LHCN-M2 (cell line): ENCODE measurements around the gene PIGB. TPM values are rescaled to one million over a fixed set of nuclear protein-coding genes. Genes with fewer than 3 reads are reported as not detected.
"Not testable (repeated sequence)": the region's sequence is repeated elsewhere in the genome, so short reads cannot be mapped to it uniquely, and the experiment has no call there.

ENCODE experiments used
- DNase-seq: peaks from one replicate; pipeline ENCODE4 v3.0.0-alpha.2; 2012; ENCODE audit warnings: low read depth
- polyA plus RNA-seq: library from polyadenylated mRNA; unstranded; fragments of >200 nt; gene quantifications from one replicate; pipeline ENCODE4 v1.2.1, GENCODE V29; 2012; ENCODE audit warnings: missing spikeins
- total RNA-seq: library from RNA; depleted of rRNA; stranded (reverse); fragments of >200 nt; gene quantifications from 2 replicates; pipeline ENCODE4 v1.2.3, GENCODE V29; 2014; rRNA removed

PIGB gene
- total RNA-seq: 12.9 and 19.7 TPM in 2 replicates
- 7.7 TPM for polyA plus RNA-seq

DNA sequence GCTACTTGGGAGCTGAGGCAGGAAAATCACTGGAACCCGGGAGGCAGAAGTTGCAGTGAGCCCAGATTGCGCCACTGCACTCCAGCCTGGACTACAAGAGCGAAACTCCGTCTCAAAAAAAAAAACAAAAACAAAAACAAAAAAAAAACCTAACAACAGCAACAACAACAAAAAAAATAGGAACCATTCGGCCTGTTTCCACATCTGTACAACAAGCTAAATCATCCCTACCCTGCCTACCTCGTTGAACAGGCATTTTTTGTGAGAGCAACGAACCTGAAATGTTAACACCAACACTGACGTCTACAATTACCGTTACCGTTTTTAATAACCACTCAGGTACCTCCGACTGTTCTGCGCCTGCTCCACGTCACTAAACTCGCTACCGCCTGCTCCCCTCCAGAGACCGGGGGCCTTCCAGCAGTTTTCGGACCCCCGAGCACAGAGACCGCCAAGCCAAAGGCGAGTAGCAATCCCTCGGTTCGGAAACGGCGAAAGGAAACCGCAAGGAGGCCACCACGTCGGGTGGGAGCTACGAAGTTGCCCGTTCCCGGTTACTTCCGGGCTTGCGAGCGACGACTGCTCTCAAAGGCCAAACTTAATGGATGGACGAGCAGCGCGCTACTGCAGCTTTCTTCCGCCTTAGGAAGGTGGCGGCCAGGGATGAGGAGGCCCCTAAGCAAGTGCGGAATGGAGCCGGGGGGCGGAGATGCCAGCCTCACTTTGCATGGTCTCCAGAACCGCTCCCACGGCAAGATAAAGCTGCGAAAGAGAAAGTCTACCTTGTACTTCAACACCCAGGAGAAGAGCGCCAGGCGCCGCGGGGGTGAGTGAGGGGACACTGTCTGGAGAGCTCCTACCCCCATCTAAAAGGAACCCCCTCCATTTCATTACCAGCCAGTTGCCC is at the start of gene PIGB, which contains the start of gene PIGBOS1:
PIGB (plus strand) TSS at position 635 of the 907 bp plus-strand sequence; CDS start at position 664, 29 bp downstream.
PIGBOS1 (minus strand) TSS at position 536 of the 907 bp plus-strand sequence. CDS start 1,331 bp downstream, outside the sequence.
- DNase-seq: peak; percentile 87

DNA sequence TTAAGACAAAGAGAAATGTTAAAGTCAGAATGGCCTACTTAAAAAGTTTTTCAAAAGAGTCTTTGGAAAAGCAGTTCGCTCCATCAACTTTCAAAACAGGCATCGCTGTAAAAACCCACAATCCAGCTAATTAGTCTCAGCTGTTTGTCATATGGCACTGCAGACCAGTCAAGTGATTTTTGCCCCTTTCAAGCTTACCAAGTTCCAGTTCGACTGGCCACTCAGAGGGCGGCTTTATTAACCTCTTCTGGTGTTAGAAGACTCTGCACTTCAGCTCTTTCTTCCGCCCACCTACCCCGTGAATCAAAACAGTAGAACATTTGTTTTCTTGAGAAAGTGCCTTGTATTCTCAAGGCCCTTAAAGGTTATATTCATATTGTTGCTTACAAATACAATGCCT is 48.7 kb upstream of the PIGB start:
- no peak for DNase-seq

DNA sequence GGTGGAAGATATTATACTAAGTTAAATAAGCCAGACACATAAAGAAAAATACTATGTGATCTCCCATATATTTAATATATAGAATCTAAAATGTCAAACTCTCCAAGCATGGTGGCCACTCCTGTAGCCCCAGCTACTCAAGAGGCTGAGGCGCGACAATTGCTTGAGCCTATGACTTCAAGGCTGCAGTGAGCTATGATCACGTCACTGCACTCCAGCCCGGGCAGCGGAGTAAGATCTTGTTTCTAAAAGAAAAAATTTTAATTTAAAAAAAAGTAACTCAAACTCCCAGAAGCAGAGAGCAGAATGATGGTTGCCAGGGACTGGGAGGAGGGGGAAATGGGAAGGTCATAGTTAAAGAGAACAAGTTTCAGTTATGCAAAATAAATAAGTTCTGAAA is 42.7 kb upstream of the PIGB start:
- no peak for DNase-seq

DNA sequence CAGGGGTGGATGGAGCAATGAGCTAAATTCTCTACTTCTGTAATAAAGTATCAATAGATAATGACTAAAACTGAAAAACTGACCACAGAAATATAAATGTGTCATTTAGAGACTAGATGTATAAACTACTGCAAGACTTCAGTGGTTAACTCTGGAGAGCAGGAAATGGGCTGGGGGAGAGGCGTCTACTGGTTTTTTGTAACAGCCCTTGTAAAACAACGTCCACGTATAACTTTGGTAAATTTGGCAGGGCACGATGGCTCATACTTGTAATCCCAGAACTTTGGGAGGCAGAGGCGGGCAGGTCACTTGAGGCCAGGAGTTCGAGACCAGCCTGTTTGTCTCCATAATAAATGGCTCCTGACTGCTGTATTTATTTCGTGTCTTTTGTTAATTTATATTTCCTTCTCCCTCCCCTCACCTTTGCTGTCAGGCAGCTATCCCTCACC is 41.9 kb upstream of the PIGB start:
- no peak for DNase-seq

DNA sequence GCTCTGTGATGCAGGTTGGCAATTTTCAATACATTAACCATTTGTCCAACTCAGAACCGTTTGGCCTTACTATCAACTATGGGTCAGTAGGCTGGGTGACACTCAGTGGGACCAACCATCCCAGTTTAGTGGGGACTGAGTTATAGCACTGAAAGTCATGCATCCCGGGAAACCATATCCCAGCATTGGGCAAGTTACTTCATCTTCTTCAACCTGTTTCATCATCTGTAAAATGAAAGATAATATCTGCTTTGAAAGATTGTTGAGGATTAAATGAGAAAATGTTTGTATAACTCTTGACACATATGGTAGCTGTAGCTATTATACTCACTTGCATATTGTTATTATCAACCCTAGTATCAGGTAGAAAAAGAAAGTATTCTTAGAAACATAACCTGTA is 41.3 kb upstream of the PIGB start:
- DNase-seq: no peak

DNA sequence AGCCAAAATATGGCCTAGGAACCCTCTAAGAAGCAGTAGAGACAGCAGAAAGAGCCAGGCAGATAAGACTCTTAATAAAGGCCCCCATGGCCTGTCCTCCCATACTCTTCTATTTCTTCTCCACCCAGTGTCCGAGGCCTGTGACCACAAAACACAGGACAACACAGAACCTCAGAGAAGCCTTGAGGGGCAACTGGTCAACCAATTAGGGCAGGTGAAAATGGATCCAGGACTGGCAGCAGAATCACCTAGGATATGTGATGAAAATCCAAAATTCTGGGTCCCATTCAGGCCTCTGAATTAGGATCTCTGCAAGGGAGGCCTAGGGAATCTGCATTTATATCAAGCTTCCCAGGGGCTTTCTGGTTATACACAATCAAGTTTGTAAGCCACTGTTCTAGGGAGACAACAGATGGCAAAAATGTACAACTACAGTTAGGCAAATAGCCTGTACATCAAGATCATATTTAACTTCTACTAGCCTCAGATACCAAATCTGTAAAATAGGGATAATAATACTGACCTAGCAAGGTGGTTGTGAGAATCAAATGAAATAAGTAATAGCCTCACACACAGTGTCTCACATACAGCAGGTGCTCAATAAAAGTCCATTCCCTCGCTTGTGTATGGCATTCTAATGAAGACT is 39.8 kb upstream of the PIGB start:
- no peak for DNase-seq

DNA sequence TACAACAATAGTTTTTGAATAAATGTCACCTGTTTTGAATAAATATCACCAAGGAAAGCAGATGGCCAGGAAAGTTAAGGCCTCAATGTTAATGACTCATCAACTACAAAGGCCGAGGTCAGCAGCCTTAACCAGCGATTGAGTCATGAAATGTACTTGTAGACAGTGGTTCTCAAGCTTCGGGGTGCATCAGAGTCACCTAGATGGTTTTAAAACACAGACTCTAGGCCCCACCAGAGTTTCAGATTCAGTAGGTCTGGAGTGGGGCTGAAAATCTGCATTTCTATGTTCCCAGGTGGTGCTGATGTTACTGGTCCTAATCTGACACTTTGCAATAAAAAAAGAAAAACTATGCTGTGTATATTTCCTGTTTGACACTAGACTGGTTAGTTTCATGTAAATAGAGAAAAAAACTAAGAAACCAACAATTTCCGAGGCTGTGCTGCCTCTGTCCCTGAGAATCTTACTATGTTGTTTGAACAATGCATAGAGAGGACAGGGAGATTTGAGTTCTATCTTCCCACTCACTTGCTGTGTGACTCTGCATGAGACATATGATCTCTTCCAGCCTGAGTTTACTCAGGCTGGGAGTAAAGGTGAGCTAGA is 39.2 kb upstream of the PIGB start:
- peak; percentile 96 for DNase-seq

DNA sequence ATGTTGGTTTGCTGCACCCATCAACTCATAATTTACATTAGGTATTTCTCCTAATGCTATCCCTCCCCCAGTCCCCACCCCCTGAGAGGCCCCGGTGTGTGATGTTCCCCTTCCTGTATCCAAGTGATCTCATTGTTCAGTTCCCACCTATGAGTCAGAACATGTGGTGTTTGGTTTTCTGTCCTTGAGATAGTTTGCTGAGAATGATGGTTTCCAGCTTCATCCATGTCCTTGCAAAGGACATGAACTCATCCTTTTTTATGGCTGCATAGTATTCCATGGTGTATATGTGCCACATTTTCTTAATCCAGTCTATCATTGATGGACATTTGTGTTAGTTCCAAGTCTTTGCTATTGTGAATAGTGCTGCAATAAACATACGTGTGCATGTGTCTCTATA is 38.4 kb upstream of the PIGB start:
- peak; percentile 44 for DNase-seq

DNA sequence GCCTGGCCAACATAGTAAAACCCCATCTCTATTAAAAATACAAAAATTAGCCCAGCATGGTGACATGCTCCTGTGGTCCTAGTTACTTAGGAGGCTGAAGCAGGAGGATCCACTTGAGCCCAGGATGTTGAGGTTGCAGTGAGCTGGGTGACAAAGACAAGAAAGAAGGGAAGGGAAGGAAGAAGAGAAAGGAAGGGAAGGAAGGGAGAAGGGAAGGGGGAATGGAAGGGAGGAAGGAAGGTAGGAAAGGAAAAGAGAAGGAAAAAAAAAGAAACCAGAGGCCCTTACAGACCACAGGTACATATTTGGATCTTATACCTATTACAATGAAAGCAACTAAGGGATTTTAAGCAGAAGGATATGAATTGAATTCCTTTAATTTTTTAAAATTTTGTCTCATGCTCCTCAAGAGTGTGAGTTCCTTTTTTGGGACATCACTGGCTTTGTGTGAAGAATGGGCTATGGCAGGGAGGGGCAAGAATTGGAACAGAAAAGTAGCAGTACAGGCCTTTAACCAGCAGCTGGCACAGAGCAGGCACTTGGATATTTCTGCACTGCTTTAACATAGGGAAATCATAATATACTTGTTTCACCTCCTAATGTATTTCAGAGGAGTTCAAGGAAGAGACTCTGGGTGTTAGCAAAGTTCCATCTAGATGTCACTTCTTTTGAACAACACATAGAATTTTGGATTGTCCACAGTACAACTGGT is 37.3 kb upstream of the PIGB start:
- peak; percentile 18 for DNase-seq

DNA sequence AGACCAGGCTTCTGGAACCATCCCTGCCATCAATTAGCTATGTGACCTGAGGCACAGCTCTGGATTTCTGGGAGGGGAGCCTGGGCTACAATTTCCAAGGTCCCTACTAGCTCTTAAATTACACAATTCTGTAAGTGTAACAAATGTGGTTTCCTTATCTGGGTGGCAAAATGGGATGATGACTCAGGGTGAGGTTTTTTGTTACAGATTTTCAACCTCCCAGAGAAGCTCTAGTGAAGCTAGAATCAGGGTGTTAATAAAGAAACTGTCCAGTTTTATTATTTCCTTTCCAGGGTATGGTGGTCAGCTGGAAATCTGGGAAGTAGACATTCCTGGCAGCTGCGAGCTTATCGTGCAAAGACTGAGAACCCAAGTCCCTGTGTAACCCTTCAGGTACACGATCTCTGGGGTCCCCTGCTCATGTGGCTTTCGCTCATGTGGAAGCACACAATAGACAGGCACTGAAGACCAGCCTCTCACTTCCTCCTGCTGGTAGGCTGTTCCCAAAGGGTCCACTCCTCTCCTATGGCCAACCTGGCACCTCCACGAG is 36.7 kb upstream of the PIGB start:
- DNase-seq: peak; percentile 82

DNA sequence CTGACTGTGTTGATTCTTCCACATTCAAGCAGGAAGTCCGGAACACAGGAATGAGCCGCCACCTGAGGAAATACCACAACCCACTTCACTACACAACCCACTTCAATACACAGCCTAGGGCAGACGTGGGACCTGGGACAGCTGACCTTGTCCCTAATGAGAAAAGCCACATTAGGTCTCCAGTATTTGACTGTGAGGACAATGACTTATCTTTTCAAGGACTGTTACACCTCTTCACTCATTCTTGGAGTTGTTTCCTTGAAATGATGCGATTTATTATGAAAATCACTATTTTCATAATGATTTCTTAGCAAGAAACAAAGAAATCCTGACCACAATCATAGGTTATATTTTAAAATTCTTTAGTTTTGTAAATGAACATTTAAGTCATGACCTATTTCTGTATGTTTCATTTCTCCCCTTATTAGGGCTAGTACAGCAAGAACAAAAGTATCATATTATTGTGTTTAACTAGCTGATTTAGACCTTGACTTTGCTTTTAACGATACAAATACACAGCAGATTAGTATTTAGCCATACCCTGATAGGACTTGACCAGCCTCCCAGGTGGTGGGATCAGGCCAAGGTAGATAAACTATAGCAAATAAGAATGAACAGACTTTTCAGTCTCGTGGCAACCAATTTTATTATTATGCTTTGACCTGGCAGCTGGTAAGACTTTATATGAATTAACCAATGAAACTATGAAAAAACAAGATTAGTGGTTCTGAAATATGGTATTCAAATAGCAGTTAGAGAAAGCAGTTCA is 35.5 kb upstream of the PIGB start:
- no peak for DNase-seq

DNA sequence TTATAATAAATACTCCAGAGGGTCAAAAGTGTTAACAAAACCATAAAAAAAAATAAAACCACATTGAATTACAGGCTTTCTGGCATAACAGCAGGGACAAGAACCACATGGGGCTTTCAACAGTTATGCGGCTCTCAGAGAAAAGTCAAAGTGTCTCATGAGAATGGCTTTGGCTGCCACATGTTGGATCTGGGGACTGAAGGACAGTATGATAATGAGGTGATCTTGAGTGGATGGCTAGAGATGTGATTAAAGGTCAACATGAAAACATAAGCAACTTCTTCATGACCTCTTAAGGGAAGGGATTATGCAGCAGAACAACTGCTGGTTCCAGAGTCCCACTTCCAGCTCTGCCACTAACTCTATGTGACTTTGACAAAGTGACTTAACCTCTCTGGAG is 34.6 kb upstream of the PIGB start:
- no peak for DNase-seq

DNA sequence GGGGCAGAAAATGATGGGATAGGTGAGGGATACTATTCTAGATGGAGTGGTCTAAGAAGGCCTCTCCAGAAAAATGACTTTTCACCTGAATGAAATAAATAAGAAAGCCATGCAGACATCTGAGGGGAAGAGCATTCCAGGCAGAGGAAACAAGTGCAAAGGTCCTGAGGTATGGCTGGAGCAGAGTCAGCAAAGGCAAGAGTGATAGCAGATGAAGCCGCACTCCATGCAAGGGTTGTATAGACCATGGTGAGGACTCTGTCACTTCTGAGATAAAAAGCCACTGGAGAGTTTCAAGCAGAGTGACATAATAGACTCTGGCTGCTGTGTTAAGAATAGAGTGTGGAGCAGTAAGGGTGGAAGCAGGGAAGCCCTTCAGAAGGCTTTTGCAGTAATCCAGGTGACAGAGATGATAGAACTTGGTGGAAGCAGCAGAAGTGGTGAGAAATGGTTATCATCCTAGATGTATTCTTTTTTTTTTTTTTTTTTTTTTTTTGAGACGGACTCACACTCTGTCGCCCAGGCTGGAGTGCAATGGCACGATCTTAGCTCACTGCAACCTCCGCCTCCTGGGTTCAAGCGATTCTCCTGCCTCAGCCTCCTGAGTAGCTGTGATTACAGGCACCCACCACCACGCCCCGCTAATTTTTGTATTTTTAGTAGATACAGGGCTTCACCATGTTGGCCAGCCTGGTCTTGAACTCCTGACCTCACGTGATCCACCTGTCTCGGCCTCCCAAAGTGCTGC is 32.4 kb upstream of the PIGB start:
- not testable (repeated sequence) for DNase-seq

DNA sequence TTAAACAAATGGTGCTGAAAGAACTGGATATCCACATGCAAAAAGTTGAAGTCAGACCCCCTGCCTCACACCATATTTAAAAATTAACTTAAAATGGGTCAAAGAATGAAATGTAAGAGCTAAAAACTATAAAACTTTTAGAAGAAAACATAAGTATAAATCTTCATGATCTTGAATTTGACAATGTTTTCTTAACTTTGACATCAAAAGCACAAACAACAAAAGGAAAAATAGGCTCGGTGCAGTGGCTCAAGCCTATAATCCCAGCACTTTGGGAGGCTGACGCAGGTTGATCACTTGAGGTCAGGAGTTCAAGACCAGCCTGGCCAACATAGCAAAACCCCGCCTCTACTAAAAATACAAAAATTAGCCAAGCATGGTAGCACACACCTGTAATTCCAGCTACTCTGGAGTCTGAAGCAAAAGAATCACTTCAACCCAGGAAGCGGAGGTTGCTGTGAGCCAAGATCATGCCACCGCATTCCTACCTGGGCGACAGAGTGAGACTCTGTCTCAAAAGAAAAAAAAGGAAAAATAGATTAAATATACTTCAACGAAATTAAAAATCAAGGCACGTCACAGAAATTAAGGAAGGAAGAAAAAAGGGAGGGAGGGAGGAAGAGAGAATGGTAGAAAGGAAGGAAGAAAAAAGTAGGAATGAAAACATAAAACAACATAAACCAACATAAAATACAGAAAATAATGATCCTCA is 30.9 kb upstream of the PIGB start:
- DNase-seq: no peak

DNA sequence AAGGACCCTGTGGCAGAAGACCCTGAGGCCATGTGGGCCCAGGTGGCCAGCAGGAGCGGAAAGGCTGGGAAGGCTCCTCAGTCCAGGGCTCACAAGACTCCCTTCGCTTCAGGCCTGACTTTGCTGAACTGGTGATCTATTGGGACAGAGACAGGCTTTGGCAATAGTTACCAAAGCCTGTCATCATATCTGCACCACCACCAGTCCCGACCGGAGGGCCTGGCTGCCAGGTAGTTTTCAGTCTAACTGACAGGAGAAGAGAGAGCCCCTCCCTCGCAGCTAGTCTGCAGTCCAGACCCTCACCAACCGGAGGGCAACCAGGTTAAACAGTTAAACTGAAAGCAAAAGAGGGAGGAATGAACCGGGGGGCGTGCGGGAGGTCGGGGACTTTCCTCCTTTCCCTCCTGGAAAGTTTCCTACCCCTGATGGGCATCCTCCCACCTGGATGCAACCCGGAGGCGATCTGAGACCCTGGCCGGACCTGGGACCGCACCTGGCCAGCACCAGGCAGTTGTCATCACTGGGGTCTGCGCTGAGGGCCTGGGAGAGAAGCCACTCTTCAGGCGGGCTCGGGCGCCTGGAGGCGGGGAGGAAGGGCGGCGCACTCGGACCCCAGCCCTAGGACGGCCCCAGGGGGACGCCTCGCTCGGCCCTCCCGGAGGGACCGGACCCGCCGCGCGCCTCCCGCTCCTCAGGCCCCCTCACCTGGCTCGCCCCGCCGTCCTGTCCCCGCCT is 29.8 kb upstream of the PIGB start:
- peak; percentile 8 for DNase-seq

DNA sequence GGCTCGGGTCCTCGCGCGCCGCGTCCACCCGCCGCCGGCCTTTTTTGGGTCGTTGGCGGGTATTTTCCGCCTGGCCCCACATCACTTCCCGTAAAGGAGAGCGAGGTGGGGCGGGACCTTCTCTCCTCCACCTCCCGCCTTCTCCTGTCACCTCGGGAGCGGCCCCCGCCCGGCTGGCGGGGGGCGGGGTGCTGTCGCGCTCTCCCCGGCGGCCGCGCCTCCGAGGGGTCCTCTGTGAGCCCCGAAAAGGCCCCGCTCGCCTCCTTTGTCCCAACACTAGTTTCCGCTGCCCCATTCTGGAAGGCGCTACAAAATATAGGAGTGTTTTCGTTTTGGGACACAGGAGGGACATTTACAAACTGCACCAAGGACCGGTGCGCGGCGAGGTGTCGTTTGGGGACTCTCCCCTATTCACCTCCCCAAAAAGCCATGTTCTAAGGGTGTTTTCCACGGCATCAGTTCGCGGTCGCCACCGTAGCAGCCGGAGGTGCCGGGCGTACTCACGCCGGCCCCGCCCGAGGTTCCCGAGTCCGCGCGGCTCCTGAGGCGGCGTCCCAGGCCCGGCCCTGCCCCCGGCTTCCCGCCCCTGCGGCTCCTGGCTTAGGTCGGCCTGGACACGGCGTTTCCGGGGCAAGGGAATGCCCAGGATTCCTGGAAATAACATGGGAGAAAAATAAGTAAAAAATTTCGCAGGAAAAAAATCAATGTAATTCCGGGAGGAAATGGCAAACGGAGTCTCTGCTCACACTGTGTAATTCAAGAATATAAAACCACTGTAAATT is 29.1 kb upstream of the PIGB start, which contains the start of gene RAB27A:
RAB27A (minus strand) TSS at position 68 of the 782 bp plus-strand sequence. CDS start 54,879 bp downstream, outside the sequence.
- DNase-seq: peak; percentile 70

DNA sequence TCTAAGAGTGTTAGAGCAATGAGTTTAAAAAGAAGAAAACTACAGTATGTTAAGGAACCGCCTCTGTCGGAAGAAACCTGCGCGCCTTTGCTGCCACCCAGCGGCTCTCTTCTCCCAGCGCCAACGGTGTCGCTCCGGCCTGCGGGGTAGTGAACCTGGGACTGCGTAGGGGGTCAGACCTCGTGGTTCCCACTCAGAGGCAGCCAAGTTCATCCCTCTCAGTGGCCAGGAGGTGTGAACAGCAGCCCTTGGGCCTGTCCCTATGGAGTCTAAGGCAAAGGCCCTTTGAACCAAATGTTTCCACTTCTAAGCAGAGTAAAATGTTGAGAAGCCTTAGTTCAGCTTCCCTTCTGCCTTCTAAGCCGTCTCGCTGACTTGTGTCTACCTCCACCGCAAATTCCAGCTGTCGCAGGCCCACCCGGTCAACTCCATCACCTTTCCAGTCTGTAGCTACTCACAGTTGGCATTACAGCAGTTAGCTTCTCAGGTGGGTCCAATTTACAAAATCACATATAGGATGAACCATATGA is 28.4 kb upstream of the PIGB start:
- peak; percentile 72 for DNase-seq
